Stimulated activated CD4-positive, alpha-beta T cell treated with anti-CD3 and anti-CD28 coated beads, Interleukin-4, amount 100 ng/mL, for 24 hours (primary cell): ENCODE results near the gene CEACAM7.
"Not testable (repeated sequence)": the region's sequence is repeated elsewhere in the genome, so short reads cannot be mapped to it uniquely, and the experiment has no call there.

Experiments used
- DNase-seq: peaks from one replicate; pipeline ENCODE4 v3.0.0-alpha.2; 2020

Gene CEACAM7

DNA sequence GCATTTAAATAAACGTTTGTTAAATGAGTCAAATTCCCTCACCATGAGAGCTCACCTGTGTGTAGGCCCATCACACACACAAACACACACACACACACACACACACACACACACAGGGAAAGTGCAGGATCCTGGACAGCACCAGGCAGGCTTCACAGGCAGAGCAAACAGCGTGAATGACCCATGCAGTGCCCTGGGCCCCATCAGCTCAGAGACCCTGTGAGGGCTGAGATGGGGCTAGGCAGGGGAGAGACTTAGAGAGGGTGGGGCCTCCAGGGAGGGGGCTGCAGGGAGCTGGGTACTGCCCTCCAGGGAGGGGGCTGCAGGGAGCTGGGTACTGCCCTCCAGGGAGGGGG lies 11.9 kb upstream of the CEACAM7 start:
- no peak for DNase-seq

DNA sequence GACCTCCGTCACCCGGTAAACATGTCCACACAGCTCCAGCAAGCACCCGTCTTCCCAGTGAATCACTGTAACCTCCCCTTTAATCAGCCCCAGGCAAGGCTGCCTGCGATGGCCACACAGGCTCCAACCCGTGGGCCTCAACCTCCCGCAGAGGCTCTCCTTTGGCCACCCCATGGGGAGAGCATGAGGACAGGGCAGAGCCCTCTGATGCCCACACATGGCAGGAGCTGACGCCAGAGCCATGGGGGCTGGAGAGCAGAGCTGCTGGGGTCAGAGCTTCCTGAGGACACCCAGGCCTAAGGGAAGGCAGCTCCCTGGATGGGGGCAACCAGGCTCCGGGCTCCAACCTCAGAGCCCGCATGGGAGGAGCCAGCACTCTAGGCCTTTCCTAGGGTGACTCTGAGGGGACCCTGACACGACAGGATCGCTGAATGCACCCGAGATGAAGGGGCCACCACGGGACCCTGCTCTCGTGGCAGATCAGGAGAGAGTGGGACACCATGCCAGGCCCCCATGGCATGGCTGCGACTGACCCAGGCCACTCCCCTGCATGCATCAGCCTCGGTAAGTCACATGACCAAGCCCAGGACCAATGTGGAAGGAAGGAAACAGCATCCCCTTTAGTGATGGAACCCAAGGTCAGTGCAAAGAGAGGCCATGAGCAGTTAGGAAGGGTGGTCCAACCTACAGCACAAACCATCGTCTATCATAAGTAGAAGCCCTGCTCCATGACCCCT lies 11.3 kb upstream of the CEACAM7 start:
- DNase-seq, result no peak

DNA sequence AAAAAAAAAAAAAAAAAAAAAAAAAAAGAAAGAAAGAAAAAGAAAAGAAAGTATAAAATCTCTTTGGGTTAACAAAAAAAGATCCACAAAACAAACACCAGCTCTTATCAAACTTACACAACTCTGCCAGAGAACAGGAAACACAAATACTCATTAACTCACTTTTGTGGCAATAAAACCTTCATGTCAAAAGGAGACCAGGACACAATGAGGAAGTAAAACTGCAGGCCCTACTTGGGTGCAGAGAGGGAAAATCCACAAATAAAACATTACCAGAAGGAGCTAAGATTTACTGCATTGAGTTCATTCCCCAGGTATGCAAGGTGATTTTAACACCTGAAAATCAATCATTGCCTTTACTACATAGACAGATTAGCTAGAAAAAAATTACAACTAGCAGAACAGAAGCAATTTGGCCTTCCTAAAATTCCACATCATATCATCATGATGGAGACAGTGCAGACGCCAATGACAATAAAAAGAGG lies 10.7 kb upstream of the CEACAM7 start:
- DNase-seq, result no peak

DNA sequence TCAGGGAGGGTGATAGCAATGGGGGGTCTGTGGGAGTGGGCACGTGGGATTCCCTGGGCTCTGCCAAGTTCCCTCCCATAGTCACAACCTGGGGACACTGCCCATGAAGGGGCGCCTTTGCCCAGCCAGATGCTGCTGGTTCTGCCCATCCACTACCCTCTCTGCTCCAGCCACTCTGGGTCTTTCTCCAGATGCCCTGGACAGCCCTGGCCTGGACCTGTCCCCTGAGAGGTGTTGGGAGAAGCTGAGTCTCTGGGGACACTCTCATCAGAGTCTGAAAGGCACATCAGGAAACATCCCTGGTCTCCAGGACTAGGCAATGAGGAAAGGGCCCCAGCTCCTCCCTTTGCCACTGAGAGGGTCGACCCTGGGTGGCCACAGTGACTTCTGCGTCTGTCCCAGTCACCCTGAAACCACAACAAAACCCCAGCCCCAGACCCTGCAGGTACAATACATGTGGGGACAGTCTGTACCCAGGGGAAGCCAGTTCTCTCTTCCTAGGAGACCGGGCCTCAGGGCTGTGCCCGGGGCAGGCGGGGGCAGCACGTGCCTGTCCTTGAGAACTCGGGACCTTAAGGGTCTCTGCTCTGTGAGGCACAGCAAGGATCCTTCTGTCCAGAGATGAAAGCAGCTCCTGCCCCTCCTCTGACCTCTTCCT lies 9.3 kb upstream of the CEACAM7 start:
- DNase-seq, result no peak

DNA sequence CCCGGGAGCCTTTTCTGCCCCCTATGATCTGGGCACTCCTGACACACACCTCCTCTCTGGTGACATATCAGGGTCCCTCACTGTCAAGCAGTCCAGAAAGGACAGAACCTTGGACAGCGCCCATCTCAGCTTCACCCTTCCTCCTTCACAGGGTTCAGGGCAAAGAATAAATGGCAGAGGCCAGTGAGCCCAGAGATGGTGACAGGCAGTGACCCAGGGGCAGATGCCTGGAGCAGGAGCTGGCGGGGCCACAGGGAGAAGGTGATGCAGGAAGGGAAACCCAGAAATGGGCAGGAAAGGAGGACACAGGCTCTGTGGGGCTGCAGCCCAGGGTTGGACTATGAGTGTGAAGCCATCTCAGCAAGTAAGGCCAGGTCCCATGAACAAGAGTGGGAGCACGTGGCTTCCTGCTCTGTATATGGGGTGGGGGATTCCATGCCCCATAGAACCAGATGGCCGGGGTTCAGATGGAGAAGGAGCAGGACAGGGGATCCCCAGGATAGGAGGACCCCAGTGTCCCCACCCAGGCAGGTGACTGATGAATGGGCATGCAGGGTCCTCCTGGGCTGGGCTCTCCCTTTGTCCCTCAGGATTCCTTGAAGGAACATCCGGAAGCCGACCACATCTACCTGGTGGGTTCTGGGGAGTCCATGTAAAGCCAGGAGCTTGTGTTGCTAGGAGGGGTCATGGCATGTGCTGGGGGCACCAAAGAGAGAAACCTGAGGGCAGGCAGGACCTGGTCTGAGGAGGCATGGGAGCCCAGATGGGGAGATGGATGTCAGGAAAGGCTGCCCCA lies 8.5 kb upstream of the CEACAM7 start:
- no peak for DNase-seq

DNA sequence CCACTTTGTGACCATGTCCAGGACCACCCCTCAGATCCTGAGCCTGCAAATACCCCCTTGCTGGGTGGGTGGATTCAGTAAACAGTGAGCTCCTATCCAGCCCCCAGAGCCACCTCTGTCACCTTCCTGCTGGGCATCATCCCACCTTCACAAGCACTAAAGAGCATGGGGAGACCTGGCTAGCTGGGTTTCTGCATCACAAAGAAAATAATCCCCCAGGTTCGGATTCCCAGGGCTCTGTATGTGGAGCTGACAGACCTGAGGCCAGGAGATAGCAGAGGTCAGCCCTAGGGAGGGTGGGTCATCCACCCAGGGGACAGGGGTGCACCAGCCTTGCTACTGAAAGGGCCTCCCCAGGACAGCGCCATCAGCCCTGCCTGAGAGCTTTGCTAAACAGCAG lies 7.7 kb upstream of the CEACAM7 start:
- no peak for DNase-seq

DNA sequence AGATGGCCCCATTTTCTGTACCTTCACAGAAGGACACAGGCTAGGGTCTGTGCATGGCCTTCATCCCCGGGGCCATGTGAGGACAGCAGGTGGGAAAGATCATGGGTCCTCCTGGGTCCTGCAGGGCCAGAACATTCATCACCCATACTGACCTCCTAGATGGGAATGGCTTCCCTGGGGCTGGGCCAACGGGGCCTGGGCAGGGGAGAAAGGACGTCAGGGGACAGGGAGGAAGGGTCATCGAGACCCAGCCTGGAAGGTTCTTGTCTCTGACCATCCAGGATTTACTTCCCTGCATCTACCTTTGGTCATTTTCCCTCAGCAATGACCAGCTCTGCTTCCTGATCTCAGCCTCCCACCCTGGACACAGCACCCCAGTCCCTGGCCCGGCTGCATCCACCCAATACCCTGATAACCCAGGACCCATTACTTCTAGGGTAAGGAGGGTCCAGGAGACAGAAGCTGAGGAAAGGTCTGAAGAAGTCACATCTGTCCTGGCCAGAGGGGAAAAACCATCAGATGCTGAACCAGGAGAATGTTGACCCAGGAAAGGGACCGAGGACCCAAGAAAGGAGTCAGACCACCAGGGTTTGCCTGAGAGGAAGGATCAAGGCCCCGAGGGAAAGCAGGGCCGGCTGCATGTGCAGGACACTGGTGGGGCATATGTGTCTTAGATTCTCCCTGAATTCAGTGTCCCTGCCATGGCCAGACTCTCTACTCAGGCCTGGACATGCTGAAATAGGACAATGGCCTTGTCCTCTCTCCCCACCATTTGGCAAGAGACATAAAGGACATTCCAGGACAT lies 7.0 kb upstream of the CEACAM7 start:
- DNase-seq, result no peak

DNA sequence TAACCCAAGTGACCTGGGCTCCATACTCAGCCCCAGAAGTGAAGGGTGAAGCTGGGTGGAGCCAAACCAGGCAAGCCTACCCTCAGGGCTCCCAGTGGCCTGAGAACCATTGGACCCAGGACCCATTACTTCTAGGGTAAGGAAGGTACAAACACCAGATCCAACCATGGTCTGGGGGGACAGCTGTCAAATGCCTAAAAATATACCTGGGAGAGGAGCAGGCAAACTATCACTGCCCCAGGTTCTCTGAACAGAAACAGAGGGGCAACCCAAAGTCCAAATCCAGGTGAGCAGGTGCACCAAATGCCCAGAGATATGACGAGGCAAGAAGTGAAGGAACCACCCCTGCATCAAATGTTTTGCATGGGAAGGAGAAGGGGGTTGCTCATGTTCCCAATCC lies 6.1 kb upstream of the CEACAM7 start:
- DNase-seq, result no peak

DNA sequence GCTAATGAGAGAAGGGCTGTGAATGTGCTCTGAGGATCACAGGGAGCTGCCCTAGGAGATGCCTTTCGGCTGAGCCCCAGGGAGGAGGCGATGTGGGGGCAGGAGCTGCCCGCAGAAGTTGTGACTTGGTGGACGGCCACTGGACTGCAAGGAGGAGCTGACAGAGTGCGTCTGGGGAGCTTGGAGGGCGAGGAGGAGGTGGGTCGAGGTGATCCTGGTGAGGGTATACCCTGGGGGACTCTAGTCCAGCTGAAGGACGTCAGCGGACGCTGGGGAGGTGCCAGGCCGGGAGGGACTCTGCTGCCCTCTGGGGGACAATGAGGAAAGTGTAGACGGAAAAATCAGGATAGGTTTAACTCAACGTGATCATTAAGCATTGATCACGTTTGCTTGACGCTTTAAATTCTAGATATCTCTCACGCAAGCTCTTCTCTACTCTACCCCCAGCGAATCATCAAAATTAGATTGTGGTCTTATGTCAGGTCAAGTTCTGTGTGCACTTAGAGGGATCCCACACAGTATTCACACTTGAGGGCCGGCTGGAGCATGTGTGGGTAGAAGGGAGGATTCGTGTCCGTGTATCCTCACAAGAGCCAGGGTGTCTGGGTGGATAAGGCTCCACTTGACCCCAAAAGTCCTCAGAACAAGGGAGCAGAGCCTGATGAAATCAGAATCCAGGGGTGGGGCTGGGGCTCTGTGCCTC lies 3.3 kb upstream of the CEACAM7 start:
- DNase-seq, result peak; percentile 15

DNA sequence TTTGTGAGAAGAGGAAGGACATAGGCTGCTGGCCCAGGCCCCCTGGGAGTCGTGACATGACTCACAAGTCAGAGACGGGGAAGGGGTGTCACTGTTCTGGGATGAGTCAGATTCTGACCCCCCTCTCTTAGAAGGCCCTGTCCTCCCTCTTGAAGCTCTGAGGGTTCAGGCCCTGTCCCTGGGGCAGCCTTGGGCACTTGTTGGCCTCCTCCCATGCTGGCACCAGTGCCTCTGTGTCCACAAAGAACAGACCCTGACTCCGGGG lies 2.7 kb upstream of the CEACAM7 start:
- DNase-seq, result no peak

DNA sequence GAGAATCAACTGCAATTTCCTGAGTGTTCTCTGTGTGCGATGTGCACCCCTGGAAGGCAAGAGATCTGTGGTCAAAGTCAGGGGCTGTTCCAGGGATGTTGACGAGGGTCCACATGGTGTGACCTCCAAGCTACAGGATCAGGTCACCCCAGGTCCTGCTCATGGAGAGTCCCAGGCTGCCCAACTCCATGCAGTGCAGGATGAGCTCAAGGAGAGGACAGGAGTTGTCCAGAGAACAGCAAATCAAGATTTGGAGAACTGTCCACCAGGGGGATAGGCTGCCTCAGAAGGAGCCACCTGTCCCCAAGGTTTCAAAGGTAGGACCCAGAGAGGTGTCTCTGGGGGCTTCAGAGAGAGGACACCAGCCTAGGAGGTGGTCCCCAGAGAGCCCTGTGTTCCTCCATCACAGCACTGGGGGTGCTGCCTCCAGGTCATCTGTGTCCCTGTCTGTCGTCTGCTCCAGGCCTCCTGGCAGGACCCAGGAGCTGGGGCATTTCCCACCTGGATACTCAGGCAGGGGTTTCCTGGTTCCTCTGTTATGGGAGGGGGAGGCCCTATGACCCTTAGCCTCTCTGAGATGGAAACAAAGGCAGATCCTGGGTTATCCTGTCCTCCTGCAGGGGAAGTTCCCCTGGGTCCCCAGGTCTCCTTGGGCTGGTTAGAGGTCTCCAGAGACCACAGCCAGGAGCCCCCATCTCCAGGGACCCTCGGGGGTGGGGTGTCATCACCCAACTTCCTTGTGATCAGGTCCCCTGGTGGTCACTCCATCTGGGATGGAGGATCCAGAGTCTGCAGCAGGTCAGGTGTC lies 2.1 kb upstream of the CEACAM7 start:
- no peak for DNase-seq

DNA sequence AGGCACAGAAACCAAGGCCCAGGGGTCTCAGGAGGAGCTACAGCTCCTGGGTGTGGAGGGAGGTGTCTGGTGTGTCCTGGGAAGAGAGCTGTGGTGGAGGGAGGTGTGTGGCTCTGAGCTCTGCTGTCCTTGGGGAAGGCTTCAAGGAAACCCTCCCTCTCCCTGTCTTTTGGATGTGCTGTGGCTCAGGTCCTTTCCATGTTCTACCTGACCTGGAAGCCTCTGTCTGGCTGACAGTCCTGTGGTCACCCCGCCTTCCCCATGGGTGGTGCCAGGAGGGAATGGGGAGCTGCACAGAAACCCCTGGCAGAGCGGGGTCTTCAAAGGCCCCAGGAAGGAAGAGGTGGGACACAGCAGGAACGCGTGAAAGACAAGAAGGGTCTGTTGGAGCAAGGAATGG lies 617 bp upstream of the CEACAM7 start:
- DNase-seq, result no peak

DNA sequence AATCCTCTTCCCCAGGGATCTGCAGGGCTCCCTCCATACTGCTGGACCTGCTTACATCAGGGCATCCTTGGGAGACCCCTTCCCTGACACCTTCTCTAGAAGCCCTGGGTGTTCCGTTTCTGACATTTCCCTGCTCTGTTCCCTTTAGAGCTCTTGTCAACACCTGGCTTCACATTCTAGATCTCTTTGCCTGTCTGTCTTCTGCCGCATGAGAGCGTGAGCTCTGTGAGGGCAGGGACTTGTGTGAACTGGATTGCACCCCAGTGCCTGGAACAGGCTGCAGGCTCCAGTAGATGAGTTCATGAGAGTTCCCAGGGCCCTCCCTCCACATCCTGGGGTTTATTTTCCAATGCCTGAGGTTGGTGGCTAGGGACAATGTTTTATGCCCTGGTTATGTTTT lies 651 bp downstream of the CEACAM7 start:
- no peak for DNase-seq

DNA sequence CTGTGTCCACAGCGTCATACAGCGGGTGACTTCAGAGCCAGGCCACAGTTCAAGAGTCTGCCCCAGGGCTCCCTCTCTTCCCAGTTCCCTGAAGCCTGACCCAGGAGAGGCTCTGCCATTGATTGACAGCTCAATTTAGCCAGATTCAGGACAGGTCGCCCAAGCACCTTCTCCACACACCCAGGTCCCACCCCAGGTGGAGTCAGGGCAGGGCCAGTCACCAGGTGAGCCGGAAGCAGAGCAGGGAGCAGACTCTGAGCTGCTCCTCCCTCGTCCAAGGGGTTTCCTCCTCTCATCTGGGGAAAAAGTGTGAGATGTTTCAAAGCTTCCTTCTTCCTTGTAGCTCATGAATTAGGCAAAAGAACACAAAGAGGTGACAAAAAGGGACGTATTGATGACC lies 5.6 kb downstream of the CEACAM7 start:
- no peak for DNase-seq

DNA sequence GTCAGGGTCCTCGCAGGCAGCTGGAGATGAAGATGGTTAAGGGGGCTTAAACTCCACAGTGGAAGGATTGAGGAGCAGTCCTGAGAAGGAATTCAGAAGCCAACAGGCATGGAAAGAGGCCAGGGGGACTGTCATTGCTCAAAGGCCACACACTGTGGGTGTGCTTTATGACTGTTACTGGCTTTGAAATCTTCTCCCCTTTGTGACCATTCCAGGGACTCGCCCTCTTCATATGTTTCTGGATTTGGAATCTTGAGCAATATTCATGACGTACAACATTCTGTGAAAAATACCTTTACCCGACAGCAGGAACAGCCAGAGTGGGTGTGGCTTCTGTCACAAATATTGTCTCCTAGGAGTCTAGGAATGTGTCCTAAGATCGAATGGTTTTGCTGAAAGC lies 16.6 kb downstream of the CEACAM7 start:
- DNase-seq, result no peak

DNA sequence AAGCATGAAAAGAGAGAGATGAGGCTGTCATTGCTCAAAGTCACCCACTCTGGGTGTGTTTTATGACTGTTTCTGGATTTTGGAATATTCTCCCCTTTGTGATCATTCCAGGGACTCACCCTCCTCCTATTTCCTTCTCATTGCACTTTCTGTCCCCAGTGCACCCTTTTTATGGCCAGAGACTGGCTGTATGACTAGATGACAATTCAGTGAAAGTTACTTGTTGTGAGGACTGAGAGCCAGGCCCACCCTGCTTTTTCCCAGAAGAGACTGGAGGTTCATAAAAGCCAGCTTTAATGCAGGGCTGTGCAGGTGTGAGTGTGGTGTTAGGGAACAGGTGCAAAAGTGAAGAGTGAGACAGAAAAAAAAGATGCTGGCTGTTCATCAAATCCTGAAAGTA lies 17.3 kb downstream of the CEACAM7 start:
- no peak for DNase-seq

DNA sequence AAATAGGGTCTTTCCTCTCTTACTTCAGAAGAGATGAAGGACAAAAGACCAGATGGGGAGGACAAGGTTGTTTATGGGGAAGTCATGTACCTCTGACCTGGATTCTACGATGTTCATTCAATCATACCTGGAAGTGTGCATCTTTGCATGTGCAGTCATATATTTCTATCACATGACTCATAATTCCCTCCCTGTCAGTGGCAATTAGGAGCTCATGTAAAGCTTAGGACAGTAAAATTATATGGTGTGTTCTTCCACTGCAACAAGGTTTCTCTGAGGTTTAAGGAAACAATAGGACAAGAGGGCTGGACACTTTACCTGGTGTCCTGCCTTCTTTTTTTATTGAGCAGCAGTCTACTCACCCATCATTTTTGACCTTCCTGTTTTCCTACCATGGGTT lies 19.8 kb downstream of the CEACAM7 start:
- no peak for DNase-seq

DNA sequence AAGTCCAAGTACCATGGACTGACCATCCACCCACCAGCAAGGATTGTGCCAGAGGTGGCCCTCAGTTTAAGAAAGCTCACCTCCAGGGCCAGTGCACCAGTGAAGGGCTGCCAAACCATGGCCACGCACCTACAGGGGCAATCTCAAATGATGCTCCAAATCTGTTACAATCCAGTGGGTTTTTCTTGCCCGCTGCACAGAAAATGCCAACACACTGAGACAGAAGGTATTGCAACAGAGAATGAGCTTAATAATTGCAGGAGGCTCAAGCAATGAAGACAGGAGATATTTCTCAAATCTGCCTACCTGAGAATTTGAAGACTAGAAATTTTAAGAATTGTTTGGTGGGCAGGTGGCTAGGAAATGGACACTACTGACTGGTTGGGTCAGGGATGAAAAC lies 22.0 kb downstream of the CEACAM7 start:
- no peak for DNase-seq

DNA sequence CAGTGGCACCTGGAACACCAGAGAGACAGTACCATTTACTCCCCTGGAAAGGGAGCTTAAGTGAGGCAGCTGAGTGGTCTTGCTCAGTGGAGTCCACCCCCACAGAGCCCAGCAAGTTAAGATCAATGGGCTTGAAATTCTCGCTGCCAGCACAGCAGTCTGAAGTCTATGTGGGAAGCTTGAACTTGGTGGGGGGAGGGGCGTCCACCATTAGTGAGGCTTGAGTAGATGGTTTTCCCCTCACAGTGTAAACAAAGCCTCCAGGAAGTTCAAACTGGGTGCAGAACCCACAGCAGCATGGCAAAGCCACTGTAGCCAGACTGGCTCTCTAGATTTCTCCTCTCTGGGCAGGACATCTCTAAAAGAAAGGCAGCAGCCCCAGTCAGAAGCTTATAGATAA lies 30.9 kb downstream of the CEACAM7 start:
- DNase-seq, result no peak

DNA sequence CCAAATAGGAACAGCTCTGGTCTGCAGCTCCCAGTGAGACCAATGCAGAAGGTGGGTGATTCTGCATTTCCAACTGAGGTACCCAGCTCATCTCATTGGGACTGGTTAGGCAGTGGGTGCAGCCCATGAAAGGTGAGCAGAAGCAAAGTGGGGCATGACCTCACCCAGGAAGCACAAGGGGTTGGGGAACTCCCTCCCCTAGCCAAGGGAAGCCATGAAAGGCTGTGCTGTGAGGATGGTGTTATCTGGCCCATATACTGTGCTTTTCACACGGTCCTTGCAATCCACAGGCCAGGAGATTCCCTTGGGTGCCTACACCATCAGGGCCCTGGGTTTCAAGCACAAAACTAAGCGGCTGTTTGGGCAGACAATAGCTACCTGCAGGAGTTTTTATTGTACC lies 31.3 kb downstream of the CEACAM7 start:
- not testable (repeated sequence) for DNase-seq

DNA sequence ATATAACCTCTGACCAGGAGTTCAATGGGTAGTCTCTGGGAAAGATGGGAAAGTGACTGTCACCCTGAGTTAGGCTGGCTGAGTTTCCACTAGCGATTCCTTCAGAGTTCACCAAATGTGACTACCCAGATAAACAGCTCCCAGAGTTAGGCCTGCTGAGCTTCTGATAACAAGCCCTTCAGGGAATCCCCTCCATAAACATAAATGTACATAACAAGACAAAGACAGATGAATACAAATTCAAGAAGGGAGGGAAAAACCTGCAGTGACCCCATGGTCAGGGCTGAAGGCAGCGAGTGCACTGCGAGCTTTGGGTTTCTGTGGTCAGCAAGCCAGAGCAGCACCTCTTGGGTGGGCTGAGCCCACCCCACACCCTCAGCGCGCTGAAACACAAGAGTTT lies 35.8 kb downstream of the CEACAM7 start:
- DNase-seq, result no peak

DNA sequence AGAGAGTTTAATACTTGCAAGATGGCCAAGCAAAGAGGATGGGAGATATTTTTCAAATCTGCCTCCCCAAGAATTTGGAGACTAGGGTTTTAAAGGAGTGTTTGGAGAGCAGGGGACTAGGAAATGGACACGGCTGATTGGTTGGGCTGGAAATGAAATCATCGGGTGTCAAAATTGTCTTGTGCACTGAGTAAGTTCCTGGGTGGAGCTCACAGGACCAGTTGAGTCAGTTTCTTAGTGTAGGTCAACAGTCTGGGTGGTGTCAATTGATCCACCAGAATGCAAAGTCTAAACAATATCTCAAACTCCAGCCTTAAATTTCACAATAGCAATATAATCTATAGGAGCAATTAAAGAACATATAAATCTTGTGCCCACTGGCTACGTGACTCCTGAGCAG lies 38.2 kb downstream of the CEACAM7 start:
- no peak for DNase-seq
